Lower leg skin (tissue), 4 donors: ENCODE data around the gene HMGXB4. TPM values are rescaled to one million over a fixed set of nuclear protein-coding genes. Genes with fewer than 3 reads are reported as not detected.

Experiments
- DNase-seq, 2 donors: peaks; one replicate each; pipeline ENCODE4 v3.0.0-alpha.2; 2019; ENCODE audit warnings: low spot score in 2 of 2
- H3K4me3 ChIP-seq: fragments of 200-600 bp; sonication (generic); 2 replicates; pipeline ENCODE4 v1.5.1; 2017; ENCODE audit warnings: mild to moderate bottlenecking, low read depth; ENCODE audit not compliant: poor library complexity, severe bottlenecking
- CTCF ChIP-seq, 3 donors: fragments of 450-650 bp; IDR thresholded peaks; one replicate each; pipeline ENCODE4 v1.5.1; 2016; ENCODE audit warnings: antibody characterized with exemption in 3 of 3, mild to moderate bottlenecking in 3 of 3, moderate library complexity in 2 of 3
- POLR2A ChIP-seq, 2 donors: fragments of 450-650 bp; IDR thresholded peaks; one replicate each; pipeline ENCODE4 v1.6.1; 2016 to 2017; ENCODE audit warnings: antibody characterized with exemption in 2 of 2, mild to moderate bottlenecking in 1 of 2, moderate library complexity in 1 of 2
- WGBS, 2 donors: methylation state at CpG; one replicate each; pipeline ENCODE4 v1.1.5; 2018; 5-methylcytosine and 5-hydroxymethylcytosine counted together
- intact Hi-C: fragments of 100-400 bp; cut with DNase I; formaldehyde crosslinking; loops from one replicate; pipeline ENCODE4 v1.15.0; 2023; ENCODE audit warnings: low total_unique reads
- total RNA-seq, 4 donors: library from RNA; depleted of rRNA; stranded (reverse); fragments of >200 nt; gene quantifications; one replicate each; pipeline ENCODE4 v1.1.0, GENCODE V29; 2016

HMGXB4 gene
- total RNA-seq, 4 donors from 2014 or later = 15.1 to 28.3 (median 18.6) TPM

- TF ChIP-seq POLR2A (IDR thresholded peaks at IDR 0.05) = no peak
- no peak for TF ChIP-seq CTCF (IDR thresholded peaks at IDR 0.05)
- DNase-seq = no peak
- intact Hi-C loops = no loop called here
- no peak overlapping the region for H3K4me3 ChIP-seq
- 89 to 92% methylated on average over 24 of the region's 24 CpGs for WGBS, 2 donors
Observed at GRCh38 chr22:35318346-35319215, 61.3 kb downstream of the HMGXB4 start.

DNA sequence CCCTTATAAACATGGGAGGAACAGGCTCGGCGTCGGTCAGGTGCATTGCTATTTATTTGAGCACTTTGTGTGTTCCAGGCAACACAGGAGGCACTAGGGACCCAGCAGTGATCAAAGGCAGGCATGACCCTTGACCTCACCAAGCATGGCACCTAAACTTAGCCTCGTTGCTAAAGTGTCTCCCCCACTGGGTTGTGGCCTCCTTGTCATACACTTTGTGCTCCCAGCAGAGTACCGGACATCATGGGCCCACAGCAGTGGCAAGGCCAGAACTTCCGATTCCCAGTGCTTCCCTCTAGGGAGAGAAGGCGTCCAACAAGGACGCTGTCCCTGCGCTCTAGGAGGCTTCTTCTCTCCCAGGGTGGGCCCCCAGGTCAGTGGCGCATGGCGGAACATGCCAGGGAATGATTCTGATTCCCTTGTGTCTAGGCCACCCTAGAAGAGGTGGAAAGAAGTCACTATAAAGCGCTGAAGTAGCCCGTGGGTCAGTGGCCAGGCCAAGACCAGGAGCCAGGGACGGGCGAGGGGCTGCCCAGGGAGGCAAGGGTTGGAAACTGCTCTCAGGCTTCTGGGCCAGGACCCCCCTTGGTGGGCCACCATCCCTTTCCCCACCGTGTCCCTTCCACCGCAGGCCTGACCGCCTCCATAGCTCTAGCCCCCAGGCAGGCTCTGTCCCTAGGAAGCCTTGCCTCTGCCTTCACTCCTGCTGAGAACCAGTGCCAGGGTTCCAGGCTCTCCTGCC, 62.1 kb downstream of the HMGXB4 start:
- intact Hi-C loops = no loop called here
- DNase-seq = no peak
- TF ChIP-seq POLR2A (IDR thresholded peaks at IDR 0.05) = no peak
- TF ChIP-seq CTCF (IDR thresholded peaks at IDR 0.05) = no peak
- WGBS, 2 donors = 90 to 93% methylated on average over 18 of the region's 18 CpGs
- H3K4me3 ChIP-seq = no peak overlapping the region

GRCh38 chr22:35322126-35322525, 64.8 kb downstream of the HMGXB4 start:
- intact Hi-C loops = no loop called here
- no peak for DNase-seq
- no peak for TF ChIP-seq CTCF (IDR thresholded peaks at IDR 0.05)
- TF ChIP-seq POLR2A (IDR thresholded peaks at IDR 0.05) = no peak
- H3K4me3 ChIP-seq = no peak overlapping the region
- WGBS, 2 donors = 84 to 91% methylated on average over 10 of the region's 10 CpGs

GRCh38 chr22:35322893-35323292, 65.6 kb downstream of the HMGXB4 start:
- WGBS, 2 donors = 87 to 90% methylated on average over 13 to 15 of the region's 15 CpGs
- intact Hi-C loops = no loop called here
- DNase-seq = no peak
- TF ChIP-seq CTCF (IDR thresholded peaks at IDR 0.05) (no peak), POLR2A (IDR thresholded peaks at IDR 0.05) (no peak)
- H3K4me3 ChIP-seq = no peak overlapping the region

DNA sequence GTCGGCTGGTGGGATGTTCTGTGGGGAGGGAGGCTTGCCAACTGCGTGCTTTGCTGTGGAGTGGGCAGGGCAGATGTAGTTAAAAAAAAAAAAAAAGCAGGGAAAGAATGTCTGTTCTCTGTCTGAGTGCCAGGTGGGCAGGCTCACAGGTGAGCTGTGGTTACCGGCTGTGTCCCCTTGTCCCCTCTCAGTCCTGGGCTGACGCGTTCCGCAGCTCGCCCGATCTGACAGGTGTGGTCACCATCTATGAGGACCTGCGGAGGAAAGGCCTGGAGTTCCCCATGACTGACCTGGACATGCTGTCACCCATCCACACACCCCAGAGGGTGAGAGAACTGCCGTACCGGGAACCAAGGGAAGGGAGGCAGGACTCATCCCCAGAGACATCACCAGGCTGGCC, 66.0 kb downstream of the HMGXB4 start:
- intact Hi-C loops = no loop called here
- no peak for DNase-seq
- TF ChIP-seq CTCF (IDR thresholded peaks at IDR 0.05) (no peak), POLR2A (IDR thresholded peaks at IDR 0.05) (no peak)
- WGBS, 2 donors = 79 to 92% methylated on average over 10 to 11 of the region's 11 CpGs
- no peak overlapping the region for H3K4me3 ChIP-seq
